Mucosa of descending colon (tissue), 3 donors: ENCODE results near the gene MRPL40. TPM values are rescaled to one million over a fixed set of nuclear protein-coding genes. Genes with fewer than 3 reads are reported as not detected.

Experiments
- ATAC-seq: fragments of 200-7000 bp; cut with Tn5 transposase; one replicate; pipeline ENCODE4 v1.9.1; 2020; ENCODE audit warnings: mild to moderate bottlenecking, moderate library complexity
- DNase-seq, 3 donors: peaks; one replicate each; pipeline ENCODE4 v3.0.0-alpha.2; 2020
- H3K36me3 ChIP-seq: fragments of 200-600 bp; one replicate; pipeline ENCODE4 v1.8.0; 2021; ENCODE audit warnings: low read depth, mild to moderate bottlenecking
- H3K4me1 ChIP-seq: fragments of 200-600 bp; one replicate; pipeline ENCODE4 v1.8.0; 2021; ENCODE audit warnings: low read depth, mild to moderate bottlenecking
- H3K4me3 ChIP-seq: fragments of 200-600 bp; one replicate; pipeline ENCODE4 v1.8.0; 2021; ENCODE audit warnings: mild to moderate bottlenecking
- H3K9me3 ChIP-seq: fragments of 200-600 bp; one replicate; pipeline ENCODE4 v1.8.0; 2021; ENCODE audit warnings: mild to moderate bottlenecking
- intact Hi-C, 2 donors: fragments of 100-400 bp; cut with DNase I in 1 of 2; cut with micrococcal nuclease in 1 of 2; formaldehyde crosslinking; loops; one replicate each; pipeline versions ENCODE4 v1.11.0 to v1.11.1; 2022; cut with DNase I, micrococcal nuclease
- total RNA-seq, 3 donors: library from RNA; stranded (reverse); fragmentation: NEBNext Ultra II Directional in 2 of 3; extraction: Animal tissue kit (Norgen Biotek cat#: 25700) in 2 of 3; gene quantifications; one replicate each; pipeline versions ENCODE4 v1.2.1 to v1.2.4, GENCODE V29; 2021 to 2023
- TF ChIP-seq, protein P1 (sequence below): fragments of 200-600 bp; IDR thresholded peaks from one replicate; pipeline ENCODE4 v1.8.0; 2022; ENCODE audit warnings: antibody characterized with exemption, mild to moderate bottlenecking
- donor health status: DM: no; HTN: no; CAD: no; lungs with moderate emphysema.
- donor health status: DM: no; HTN: no; CAD: no.
- donor health status: DM: no; HTN: yes; CAD: no.

Gene MRPL40
- total RNA-seq, 3 donors from 2014 or later, result 15.2 to 21.7 (median 19.0) TPM

DNA sequence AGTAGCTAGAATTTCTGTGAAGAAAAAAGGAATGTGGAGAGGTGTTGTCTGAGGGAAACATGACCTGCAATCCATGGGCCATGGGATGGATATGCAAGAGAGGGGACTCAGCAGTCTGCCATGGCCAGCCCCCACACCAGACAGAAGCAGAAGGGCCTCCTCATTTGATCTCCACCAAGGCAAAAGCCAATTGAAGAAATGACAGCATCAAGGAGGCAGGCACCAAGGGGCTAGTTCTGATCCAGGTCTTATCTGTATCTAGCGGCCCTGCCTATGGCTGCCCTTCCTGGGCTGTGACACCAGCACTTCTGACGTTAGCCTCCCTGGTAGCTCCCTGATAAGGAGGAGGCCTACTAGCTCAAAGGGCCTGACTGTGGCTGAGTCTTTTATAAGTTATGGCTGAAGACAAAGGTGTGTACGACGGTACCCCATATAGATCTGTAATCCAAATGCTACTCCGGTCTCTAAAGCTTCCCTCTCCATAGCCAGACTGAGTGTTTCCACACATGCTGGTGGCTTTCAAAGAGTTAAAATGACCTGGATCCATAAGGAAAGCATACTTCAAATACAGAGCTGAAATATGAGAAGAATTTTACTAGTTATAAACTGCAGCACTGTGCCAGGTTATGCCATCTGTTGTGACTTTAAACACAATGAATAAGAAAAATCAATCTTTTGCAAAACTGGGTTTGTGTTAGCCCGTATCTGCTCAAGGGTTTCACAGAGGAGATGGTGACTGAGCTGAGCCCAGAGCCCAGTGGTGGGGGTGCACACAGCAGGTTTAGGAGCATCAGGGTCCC, 35.2 kb upstream of the MRPL40 start:
- DNase-seq (no peak), ATAC-seq (no peak)
- H3K9me3 ChIP-seq, result no peaks in the 10 kb centered on the region
- intact Hi-C loops, result no loop called here
- H3K4me1 ChIP-seq, result no peaks in the 10 kb centered on the region
- peaks cover 4% of the 10 kb centered on the region for H3K36me3 ChIP-seq
- no peak overlapping the region for H3K4me3 ChIP-seq
- TF ChIP-seq, protein P1, sequence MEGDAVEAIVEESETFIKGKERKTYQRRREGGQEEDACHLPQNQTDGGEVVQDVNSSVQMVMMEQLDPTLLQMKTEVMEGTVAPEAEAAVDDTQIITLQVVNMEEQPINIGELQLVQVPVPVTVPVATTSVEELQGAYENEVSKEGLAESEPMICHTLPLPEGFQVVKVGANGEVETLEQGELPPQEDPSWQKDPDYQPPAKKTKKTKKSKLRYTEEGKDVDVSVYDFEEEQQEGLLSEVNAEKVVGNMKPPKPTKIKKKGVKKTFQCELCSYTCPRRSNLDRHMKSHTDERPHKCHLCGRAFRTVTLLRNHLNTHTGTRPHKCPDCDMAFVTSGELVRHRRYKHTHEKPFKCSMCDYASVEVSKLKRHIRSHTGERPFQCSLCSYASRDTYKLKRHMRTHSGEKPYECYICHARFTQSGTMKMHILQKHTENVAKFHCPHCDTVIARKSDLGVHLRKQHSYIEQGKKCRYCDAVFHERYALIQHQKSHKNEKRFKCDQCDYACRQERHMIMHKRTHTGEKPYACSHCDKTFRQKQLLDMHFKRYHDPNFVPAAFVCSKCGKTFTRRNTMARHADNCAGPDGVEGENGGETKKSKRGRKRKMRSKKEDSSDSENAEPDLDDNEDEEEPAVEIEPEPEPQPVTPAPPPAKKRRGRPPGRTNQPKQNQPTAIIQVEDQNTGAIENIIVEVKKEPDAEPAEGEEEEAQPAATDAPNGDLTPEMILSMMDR, result no peak

DNA sequence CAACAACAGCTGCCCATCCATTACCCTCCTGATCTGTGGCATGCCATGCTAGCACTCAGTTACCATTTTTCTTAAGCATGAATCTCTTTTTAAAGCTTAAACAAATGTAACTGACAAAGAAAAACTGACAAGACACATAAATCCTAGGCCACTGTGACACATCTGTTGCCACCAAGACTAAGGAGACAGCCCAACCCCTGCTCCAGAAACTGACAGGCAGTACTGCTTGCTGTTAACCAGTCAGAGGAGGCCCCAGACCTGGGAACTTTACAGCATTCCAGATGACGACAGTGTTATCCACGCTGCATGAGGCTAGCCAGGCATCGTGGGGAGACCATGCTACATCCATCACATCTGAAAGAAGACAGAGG, 34.6 kb upstream of the MRPL40 start:
- TF ChIP-seq, protein P1, result no peak
- H3K4me1 ChIP-seq, result no peaks in the 10 kb centered on the region
- no peaks in the 10 kb centered on the region for H3K9me3 ChIP-seq
- ATAC-seq (no peak), DNase-seq (no peak)
- peaks cover 4% of the 10 kb centered on the region for H3K36me3 ChIP-seq
- intact Hi-C loops, result no loop called here
- no peak overlapping the region for H3K4me3 ChIP-seq

DNA sequence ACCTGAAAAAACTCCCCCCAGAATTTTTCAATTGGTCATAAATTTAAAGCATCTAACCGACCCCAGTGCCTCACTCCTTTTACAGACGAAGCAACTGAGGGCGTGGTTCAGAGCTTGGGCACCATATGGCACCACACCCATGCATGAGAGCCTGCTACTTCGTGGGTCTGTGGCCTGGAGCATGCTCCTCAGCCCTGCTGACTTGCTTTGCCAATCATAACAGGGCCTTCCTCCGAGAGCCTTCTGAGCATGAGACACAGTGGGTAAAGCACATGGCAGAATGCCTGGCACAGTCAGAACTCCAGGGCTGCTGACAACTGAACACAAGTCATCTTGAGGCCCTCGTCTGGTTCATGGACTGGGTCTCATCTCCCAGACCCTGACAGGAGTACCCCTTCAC, 34.1 kb upstream of the MRPL40 start:
- peak in 1 of 3 donors; percentile 10 for DNase-seq
- H3K36me3 ChIP-seq, result peaks cover 4% of the 10 kb centered on the region
- H3K4me3 ChIP-seq, result no peak overlapping the region
- ATAC-seq, result peak; percentile 37
- intact Hi-C loops, result no loop called here
- no peaks in the 10 kb centered on the region for H3K9me3 ChIP-seq
- TF ChIP-seq, protein P1, result no peak
- H3K4me1 ChIP-seq, result no peaks in the 10 kb centered on the region

DNA sequence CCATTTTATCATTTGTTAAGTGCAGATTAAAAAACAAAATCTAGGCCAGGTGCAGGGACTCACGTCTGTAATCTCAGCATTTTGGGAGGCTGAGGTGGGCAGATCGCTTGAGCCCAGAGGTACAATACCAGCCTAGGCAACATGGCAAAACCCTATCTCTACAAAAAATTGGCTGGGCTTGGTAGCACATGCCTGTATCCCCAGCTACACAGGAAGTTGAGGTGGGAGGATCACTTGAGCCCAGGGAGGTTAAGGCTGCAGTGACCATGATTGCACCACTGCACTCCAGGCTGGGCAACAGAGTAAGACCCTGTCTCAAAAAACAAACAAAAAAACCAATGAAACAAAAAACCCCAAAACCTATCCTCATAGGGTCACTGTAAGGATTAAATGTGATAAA, 33.7 kb upstream of the MRPL40 start:
- Histone ChIP-seq H3K4me3 (no peak overlapping the region), H3K9me3 (no peaks in the 10 kb centered on the region), H3K4me1 (no peaks in the 10 kb centered on the region), H3K36me3 (peaks cover 4% of the 10 kb centered on the region)
- TF ChIP-seq, protein P1, result no peak
- DNase-seq (no peak), ATAC-seq (no peak)
- intact Hi-C loops, result no loop called here

DNA sequence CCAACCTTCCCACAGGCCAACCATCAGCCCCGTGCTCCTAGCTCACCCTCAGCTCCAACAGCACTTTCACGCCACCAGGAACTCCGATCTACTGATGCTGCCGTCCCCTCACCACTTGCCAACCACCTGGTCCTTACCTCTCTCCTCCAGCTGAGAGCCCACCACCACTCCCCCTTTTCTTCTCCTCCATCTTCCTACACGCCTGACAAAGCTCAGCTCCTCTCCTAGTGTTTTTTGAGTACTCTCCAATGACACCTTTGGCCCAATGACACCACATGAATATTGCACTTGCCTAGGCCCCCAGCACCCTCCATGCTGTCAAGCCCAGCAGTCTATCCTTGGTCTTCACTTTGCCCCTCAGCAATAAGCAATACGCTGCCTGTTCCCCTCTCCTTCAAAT, 31.5 kb upstream of the MRPL40 start:
- Histone ChIP-seq H3K4me3 (no peak overlapping the region), H3K9me3 (no peaks in the 10 kb centered on the region), H3K36me3 (no peaks in the 10 kb centered on the region), H3K4me1 (no peaks in the 10 kb centered on the region)
- ATAC-seq, result no peak
- no peak for DNase-seq
- TF ChIP-seq, protein P1, result no peak
- intact Hi-C loops, result no loop called here
